Body of pancreas (tissue), 4 donors: Measurements from ENCODE around the gene ACSL3.

ENCODE experiments used
- POLR2A ChIP-seq, 3 donors: fragments of 450-650 bp; IDR thresholded peaks; one replicate each; pipeline ENCODE4 v1.6.1; 2016; ENCODE audit warnings: antibody characterized with exemption in 3 of 3, mild to moderate bottlenecking in 2 of 3
- TF ChIP-seq, protein P1 (sequence below), 7 experiments: fragments of 450-650 bp in 4 of 7; fragments of 200-600 bp in 3 of 7; sonication (generic) in 3 of 7; IDR thresholded peaks; one replicate each; pipeline ENCODE4 v1.5.1; 2016 to 2019; ENCODE audit warnings: antibody characterized with exemption in 7 of 7

DNA sequence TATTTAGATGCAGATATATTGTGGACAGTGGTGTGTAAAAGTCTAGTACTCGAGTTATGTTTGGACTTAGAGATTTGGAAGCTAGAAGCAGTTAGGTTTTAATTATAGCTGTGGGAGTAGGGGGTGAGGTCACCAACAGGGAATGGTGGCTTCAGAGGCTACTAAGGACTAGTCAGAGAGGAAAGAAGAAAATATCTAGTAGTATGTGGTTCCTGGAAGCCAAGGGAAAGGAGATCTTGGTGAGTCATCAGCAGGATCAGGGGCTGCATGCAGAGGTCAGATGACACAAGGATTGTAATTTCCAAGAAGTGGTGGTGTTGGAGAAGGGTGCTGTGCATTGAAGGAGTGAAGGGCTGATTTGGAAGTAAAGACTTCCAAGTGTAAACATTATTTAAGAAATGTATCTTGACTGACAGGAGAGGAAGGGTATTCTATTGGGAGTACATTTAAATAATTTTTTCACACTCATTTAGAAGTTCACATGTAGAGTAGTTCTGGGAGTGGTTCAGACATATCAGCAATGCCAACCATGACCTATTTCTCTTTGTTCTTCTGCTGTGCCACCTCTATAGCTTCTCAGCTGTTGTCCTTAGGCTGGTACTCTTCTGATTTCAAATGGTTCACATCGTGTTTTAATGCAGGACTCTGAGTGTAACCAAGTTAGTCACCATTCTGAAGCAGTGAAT lies 59.1 kb downstream of the ACSL3 start:
- TF ChIP-seq, protein P1, sequence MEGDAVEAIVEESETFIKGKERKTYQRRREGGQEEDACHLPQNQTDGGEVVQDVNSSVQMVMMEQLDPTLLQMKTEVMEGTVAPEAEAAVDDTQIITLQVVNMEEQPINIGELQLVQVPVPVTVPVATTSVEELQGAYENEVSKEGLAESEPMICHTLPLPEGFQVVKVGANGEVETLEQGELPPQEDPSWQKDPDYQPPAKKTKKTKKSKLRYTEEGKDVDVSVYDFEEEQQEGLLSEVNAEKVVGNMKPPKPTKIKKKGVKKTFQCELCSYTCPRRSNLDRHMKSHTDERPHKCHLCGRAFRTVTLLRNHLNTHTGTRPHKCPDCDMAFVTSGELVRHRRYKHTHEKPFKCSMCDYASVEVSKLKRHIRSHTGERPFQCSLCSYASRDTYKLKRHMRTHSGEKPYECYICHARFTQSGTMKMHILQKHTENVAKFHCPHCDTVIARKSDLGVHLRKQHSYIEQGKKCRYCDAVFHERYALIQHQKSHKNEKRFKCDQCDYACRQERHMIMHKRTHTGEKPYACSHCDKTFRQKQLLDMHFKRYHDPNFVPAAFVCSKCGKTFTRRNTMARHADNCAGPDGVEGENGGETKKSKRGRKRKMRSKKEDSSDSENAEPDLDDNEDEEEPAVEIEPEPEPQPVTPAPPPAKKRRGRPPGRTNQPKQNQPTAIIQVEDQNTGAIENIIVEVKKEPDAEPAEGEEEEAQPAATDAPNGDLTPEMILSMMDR (IDR thresholded peaks at IDR 0.05), result no peak
- TF ChIP-seq POLR2A (IDR thresholded peaks at IDR 0.05), result no peak
